HCT116 (cell line): ENCODE data around the gene SVEP1. TPM values are rescaled to one million over a fixed set of nuclear protein-coding genes. Genes with fewer than 3 reads are reported as not detected.

Experiments
- ATAC-seq: fragments of 200-7000 bp; cut with Tn5 transposase; 2 replicates; pipeline ENCODE4 v1.9.1; 2020; ENCODE audit warnings: mild to moderate bottlenecking, moderate library complexity
- BruUV-seq: library from RNA; stranded (reverse); fragments of 400-500 nt; replicated peaks from 2 replicates; lab custom pipeline; 2021; lab: Mats Ljungman, UMichigan
- CTCF ChIA-PET: fragments of 300-600 bp; sonication (Branson Sonifier 250); formaldehyde crosslinking; loops from one replicate; lab custom pipeline; 2021; ENCODE audit warnings: antibody characterized with exemption; lab: Charles Lee
- POLR2A ChIA-PET: fragments of 300-600, 350-600 bp; sonication (Branson Sonifier 250); formaldehyde crosslinking; loops from one replicate; lab custom pipeline; 2021; ENCODE audit warnings: antibody characterized with exemption; lab: Charles Lee
- RAD21 ChIA-PET, 2 experiments: fragments of 300-600 bp; sonication (Branson Sonifier 250); formaldehyde crosslinking; loops; one replicate each; lab custom pipeline; 2023; ENCODE audit warnings: low total read pairs in 2 of 2; ENCODE audit not compliant: uncharacterized antibody in 2 of 2, unreplicated experiment in 2 of 2, low non-redundant PET in 1 of 2; lab: Charles Lee
- DNase-seq: peaks from one replicate; pipeline ENCODE4 v3.0.0-alpha.2; 2010; ENCODE audit warnings: low read depth, low spot score
- H2AFZ ChIP-seq: fragments of 200-600 bp; shearing (Covaris generic), sonication (generic); 2 replicates; pipeline ENCODE4 v1.6.1; 2017; ENCODE audit warnings: low read depth, mixed run types, mixed read lengths, antibody characterized with exemption, low read length; ENCODE audit not compliant: poor library complexity, severe bottlenecking
- H3K27ac ChIP-seq: 2 replicates; pipeline ENCODE4 v1.5.1; 2012; ENCODE audit warnings: low read depth, low read length
- H3K27me3 ChIP-seq: fragments of 200-600 bp; sonication (generic); 2 replicates; pipeline ENCODE4 v1.6.1; 2016; ENCODE audit warnings: mixed run types, low read length, mixed read lengths; ENCODE audit not compliant: insufficient read depth
- H3K36me3 ChIP-seq, 2 experiments: fragments of 200-500 bp in 1 of 2; fragments of 200-600 bp in 1 of 2; sonication (Bioruptor generic) in 1 of 2; sonication (generic) in 1 of 2; 2 replicates each; pipeline versions ENCODE4 v1.5.1 to v1.6.1; 2014 to 2016; ENCODE audit warnings: low read length in 2 of 2, inconsistent platforms in 1 of 2, mixed read lengths in 1 of 2, mixed run types in 1 of 2; ENCODE audit not compliant: insufficient read depth in 2 of 2, control insufficient read depth in 1 of 2
- H3K4me1 ChIP-seq, 2 experiments: fragments of 200-600 bp in 1 of 2; sonication (generic) in 1 of 2; 2 replicates each; pipeline versions ENCODE4 v1.5.1 to v1.6.1; 2012 to 2017; ENCODE audit warnings: low read length in 2 of 2, inconsistent platforms in 1 of 2, mild to moderate bottlenecking in 1 of 2, mixed read lengths in 1 of 2, mixed run types in 1 of 2, moderate library complexity in 1 of 2; ENCODE audit not compliant: insufficient read depth in 2 of 2, control insufficient read depth in 1 of 2
- H3K4me2 ChIP-seq: fragments of 200-600 bp; sonication (generic); 2 replicates; pipeline ENCODE4 v1.6.1; 2017; ENCODE audit warnings: mixed run types, low read length, mixed read lengths
- H3K4me3 ChIP-seq, 2 experiments: fragments of 200-600 bp in 1 of 2; sonication (generic) in 1 of 2; replicated peaks in 1 of 2; 2 replicates each; pipeline ENCODE4 v1.5.1; 2011 to 2016; ENCODE audit warnings: low read length in 2 of 2, control low read depth in 1 of 2, low read depth in 1 of 2, mild to moderate bottlenecking in 1 of 2, mixed read lengths in 1 of 2, mixed run types in 1 of 2
- H3K79me2 ChIP-seq: fragments of 200-600 bp; sonication (generic); 2 replicates; pipeline ENCODE4 v1.6.1; 2017; ENCODE audit warnings: mild to moderate bottlenecking, mixed run types, low read length, moderate library complexity, mixed read lengths; ENCODE audit not compliant: insufficient read depth
- H3K9ac ChIP-seq: fragments of 200-600 bp; sonication (generic); 2 replicates; pipeline ENCODE4 v1.6.1; 2016; ENCODE audit warnings: low read length, mixed read lengths
- H3K9me2 ChIP-seq: fragments of 200-600 bp; sonication (generic), shearing (Covaris generic); 2 replicates; pipeline ENCODE4 v1.6.1; 2017; ENCODE audit warnings: mixed run types, mild to moderate bottlenecking, moderate library complexity; ENCODE audit not compliant: insufficient read depth
- H3K9me3 ChIP-seq, 2 experiments: fragments of 200-500 bp in 1 of 2; fragments of 200-600 bp in 1 of 2; sonication (Bioruptor generic) in 1 of 2; sonication (generic) in 1 of 2; 2 replicates each; pipeline ENCODE4 v1.6.1; 2014 to 2017; ENCODE audit warnings: low read length in 2 of 2, mixed read lengths in 2 of 2, inconsistent platforms in 1 of 2, low read depth in 1 of 2, mild to moderate bottlenecking in 1 of 2, mixed run types in 1 of 2, moderate library complexity in 1 of 2; ENCODE audit not compliant: control insufficient read depth in 1 of 2, insufficient read depth in 1 of 2
- H4K20me1 ChIP-seq: fragments of 200-600 bp; sonication (generic), shearing (Covaris generic); 2 replicates; pipeline ENCODE4 v1.6.1; 2017; ENCODE audit warnings: mixed run types, mild to moderate bottlenecking, moderate library complexity; ENCODE audit not compliant: insufficient read depth
- CBX3 ChIP-seq: IDR thresholded peaks from 2 replicates; pipeline ENCODE4 v1.6.1; 2012; ENCODE audit warnings: low read depth
- CEBPB ChIP-seq: IDR thresholded peaks from 2 replicates; pipeline ENCODE4 v1.6.1; 2012; ENCODE audit warnings: low read depth
- EGR1 ChIP-seq: IDR thresholded peaks from 2 replicates; pipeline ENCODE4 v1.6.1; 2012; ENCODE audit warnings: low read depth
- JUND ChIP-seq: IDR thresholded peaks from 2 replicates; pipeline ENCODE4 v1.6.1; 2012
- POLR2AphosphoS5 ChIP-seq: IDR thresholded peaks from 2 replicates; pipeline ENCODE4 v1.6.1; 2011; ENCODE audit warnings: mild to moderate bottlenecking, low read depth, low read length, moderate library complexity
- RAD21 ChIP-seq: IDR thresholded peaks from 2 replicates; pipeline ENCODE4 v1.6.1; 2012; ENCODE audit warnings: low read depth, mild to moderate bottlenecking
- SIN3A ChIP-seq: IDR thresholded peaks from 2 replicates; pipeline ENCODE4 v1.6.1; 2012; ENCODE audit warnings: low read depth
- SP1 ChIP-seq: IDR thresholded peaks from 2 replicates; pipeline ENCODE4 v1.6.1; 2012; ENCODE audit warnings: low read depth
- YY1 ChIP-seq: IDR thresholded peaks from 2 replicates; pipeline ENCODE4 v1.6.1; 2011; ENCODE audit warnings: low read length, low read depth, moderate library complexity, mild to moderate bottlenecking; ENCODE audit not compliant: insufficient replicate concordance; ENCODE audit errors: extremely low read depth
- ZBTB33 ChIP-seq: IDR thresholded peaks from 2 replicates; pipeline ENCODE4 v1.6.1; 2011; ENCODE audit warnings: mild to moderate bottlenecking, low read length, moderate library complexity; ENCODE audit not compliant: insufficient replicate concordance; ENCODE audit errors: extremely low read depth
- intact Hi-C: fragments of 100-400 bp; cut with micrococcal nuclease; formaldehyde crosslinking; loops from 2 replicates; pipeline ENCODE4 v1.10.0; 2022
- total RNA-seq: library from RNA; stranded (reverse); gene quantifications from one replicate; pipeline ENCODE4 v1.2.1, GENCODE V29; 2021; ENCODE audit not compliant: unreplicated experiment

Gene SVEP1
- total RNA-seq, 1 experiment from 2014 or later: 0.15 TPM

- H2AFZ ChIP-seq: no peak overlapping the region
- ChIA-PET RAD21 (no interaction called here), POLR2A (interaction anchor here (1.1 kb wide), 1 partner anchor 29 kb away, joined by 3 read pairs; no protein-coding TSS in a partner anchor), CTCF (interaction anchor here (0.7 kb wide), 1 partner anchor 30 kb away, joined by 3 read pairs; no protein-coding TSS in a partner anchor)
- no peak overlapping the region for H3K27ac ChIP-seq
- no peaks in the 10 kb centered on the region for H3K27me3 ChIP-seq
- no peaks in the 10 kb centered on the region for H3K79me2 ChIP-seq
- intact Hi-C loops: loop anchor here (10.0 kb wide), 1 partner anchor 838 kb away; no protein-coding TSS in a partner anchor
- no peak for TF ChIP-seq CBX3
- TF ChIP-seq JUND: no peak
- TF ChIP-seq CEBPB: no peak
- TF ChIP-seq POLR2AphosphoS5: no peak
- no peak for TF ChIP-seq SIN3A
- TF ChIP-seq ZBTB33: no peak
- TF ChIP-seq YY1: no peak
- TF ChIP-seq RAD21: no peak
- no peak for TF ChIP-seq EGR1
- TF ChIP-seq SP1: no peak
- no peaks in the 10 kb centered on the region for H3K9me3 ChIP-seq
- H3K4me2 ChIP-seq: no peak overlapping the region
- no peak overlapping the region for H3K4me3 ChIP-seq
- no peaks in the 10 kb centered on the region for H3K36me3 ChIP-seq
- H3K9me2 ChIP-seq: no peaks in the 10 kb centered on the region
- DNase-seq (no peak), ATAC-seq (no peak)
- no peaks in the 10 kb centered on the region for H3K4me1 ChIP-seq
- H4K20me1 ChIP-seq: no peaks in the 10 kb centered on the region
- no peak overlapping the region for H3K9ac ChIP-seq
- BruUV-seq: no TSS peak
Measured at GRCh38 chr9:110457245-110457644, 122.3 kb downstream of the SVEP1 start.
